ENCODE results near the gene TMEM132A. TPM values are rescaled to one million over a fixed set of nuclear protein-coding genes. Genes with fewer than 3 reads are reported as not detected.

Gene TMEM132A
- total and polyA plus RNA-seq, 2 of the 13 experiments (the other 11 are each of a cell fraction or from before 2014, with no cell fraction given) = 11.1 to 32.9 TPM

GRCh38 chr11:60924906-60925853, 920 bp downstream of the TMEM132A start:
- TF ChIP-seq MXI1 (IDR thresholded peaks at IDR 0.05; ENCODE audit: borderline replicate concordance, low read depth, low read length) (no peak), ZNF563 (CRISPR knock-in tag; IDR thresholded peaks at IDR 0.05) (0 out of 2 replicates have a peak, but pooled peaks have one; percentile 1), ZNF136 (CRISPR knock-in tag; IDR thresholded peaks at IDR 0.05; ENCODE audit: low read depth) (0 out of 2 replicates have a peak, but pooled peaks have one; percentile 16), PHF20 (CRISPR knock-in tag; IDR thresholded peaks at IDR 0.05) (no peak), ZNF414 (CRISPR knock-in tag; IDR thresholded peaks at IDR 0.05) (0 out of 2 replicates have a peak, but pooled peaks have one; percentile 20), RBM39 (IDR thresholded peaks at IDR 0.05; ENCODE audit: low read depth, low read length, poor library complexity, severe bottlenecking) (peak; percentile 29), ZNF383 (CRISPR knock-in tag; IDR thresholded peaks at IDR 0.05; ENCODE audit: borderline replicate concordance) (no peak), ZBTB38 (CRISPR knock-in tag; IDR thresholded peaks at IDR 0.05) (no peak), EEA1 (CRISPR knock-in tag; IDR thresholded peaks at IDR 0.05; ENCODE audit: borderline replicate concordance) (0 out of 2 replicates have a peak, but pooled peaks have one; percentile 41), GTF2F1 (IDR thresholded peaks at IDR 0.05; ENCODE audit: low read length) (no peak), ZNF263 (CRISPR knock-in tag; IDR thresholded peaks at IDR 0.05) (no peak), ARNTL (CRISPR knock-in tag; IDR thresholded peaks at IDR 0.05) (0 out of 2 replicates have a peak, but pooled peaks have one; percentile 45), NFATC3 (CRISPR knock-in tag; IDR thresholded peaks at IDR 0.05) (no peak), RORA (CRISPR knock-in tag; IDR thresholded peaks at IDR 0.05) (no peak), TBX3 (IDR thresholded peaks at IDR 0.05; ENCODE audit: borderline replicate concordance) (no peak), MYPOP (CRISPR knock-in tag; IDR thresholded peaks at IDR 0.05) (0 out of 2 replicates have a peak, but pooled peaks have one; percentile 6)
- H3K4me2 ChIP-seq (ENCODE audit: low read depth, low read length) = peak overlapping the region; percentile 92
- FAIRE-seq = no peak
- H3K9me3 ChIP-seq (ENCODE audit: low read length) = no peaks in the 10 kb centered on the region
- CTCF ChIA-PET (ENCODE audit: low intra/inter-chr PET ratio, low total read pairs) = no interaction called here
- H4K20me1 ChIP-seq (ENCODE audit: insufficient read depth, low read length) = no peaks in the 10 kb centered on the region
- peak overlapping the region; percentile 56 for H3K9ac ChIP-seq (ENCODE audit: insufficient read depth, low read depth, low read length)
- intact Hi-C loops (cut with micrococcal nuclease; ENCODE audit: unreplicated experiment) (no loop called here), in situ Hi-C loops (cut with HindIII; ENCODE audit: extremely low pct_ligation_motif_present, low pct_unique_long_range_greater_than_20kb) (no loop called here)
- no peak overlapping the region for H3K27ac ChIP-seq (ENCODE audit: extremely low read length, insufficient read depth, low read length)
- no peaks in the 10 kb centered on the region for H3K79me2 ChIP-seq (ENCODE audit: insufficient read depth, low read length)
- peak; percentile 19 for ATAC-seq
- 2% methylated on average over 21 of the region's 35 CpGs for WGBS (ENCODE audit: low lambda C conversion rate)
- peaks cover 32% of the 10 kb centered on the region for H3K4me1 ChIP-seq (ENCODE audit: insufficient read depth, low read length)
- DNase-seq (ENCODE audit: low spot score) = no peak
- H3K36me3 ChIP-seq (replicated peaks in 1 of 2; ENCODE audit: control insufficient read depth in 1 of 2, insufficient read depth in 2 of 2, low read length in 2 of 2) = peaks cover under 1 to 2% of the 10 kb centered on the region in 2 experiments; a peak in 3 of 5 replicates
- POLR2A ChIA-PET = no interaction called here
- no peaks in the 10 kb centered on the region; a peak in 1 of 5 replicates for H3K27me3 ChIP-seq (ENCODE audit: control insufficient read depth in 1 of 2, insufficient read depth in 2 of 2, low read length in 2 of 2)
- peak overlapping the region; percentile 57 to 75 (median 73) for H3K4me3 ChIP-seq (replicated peaks in 1 of 3; ENCODE audit: insufficient read depth in 1 of 3, low read depth in 2 of 3, low read length in 3 of 3)
- BruUV-seq (replicated peaks) = no TSS peak
- no peak overlapping the region for H2AFZ ChIP-seq (ENCODE audit: low read length)
